ENCODE data around the gene ACSL4.
A peak's percentile ranks its signal among the peaks of the same experiment; 100 is the strongest.
"Not testable (repeated sequence)": the region's sequence is repeated elsewhere in the genome, so short reads cannot be mapped to it uniquely, and the experiment has no call there.

ACSL4 gene

GRCh38 chrX:109684136-109684535 is 48.9 kb downstream of the ACSL4 start:
- no peak overlapping the region for H3K4me3 ChIP-seq (ENCODE audit: low read depth, low read length)
- peak; percentile 9 for DNase-seq (ENCODE audit: low read depth)

GRCh38 chrX:109681475-109682081 is 51.5 kb downstream of the ACSL4 start:
- DNase-seq (ENCODE audit: low read depth): no peak
- no peak overlapping the region for H3K4me3 ChIP-seq (ENCODE audit: low read depth, low read length)

GRCh38 chrX:109679820-109680219 is 53.2 kb downstream of the ACSL4 start:
- no peak for DNase-seq (ENCODE audit: low read depth)
- H3K4me3 ChIP-seq (ENCODE audit: low read depth, low read length): no peak overlapping the region

- no peak for DNase-seq (ENCODE audit: low read depth)
- no peak overlapping the region for H3K4me3 ChIP-seq (ENCODE audit: low read depth, low read length)
Measured at GRCh38 chrX:109672239-109672638, 60.8 kb downstream of the ACSL4 start.

- not testable (repeated sequence) for DNase-seq (ENCODE audit: low read depth); H3K4me3 ChIP-seq (ENCODE audit: low read depth, low read length)
Measured at GRCh38 chrX:109671170-109671569, 61.9 kb downstream of the ACSL4 start.

GRCh38 chrX:109667986-109668385 is 65.1 kb downstream of the ACSL4 start:
- no peak for DNase-seq (ENCODE audit: low read depth)
- no peak overlapping the region for H3K4me3 ChIP-seq (ENCODE audit: low read depth, low read length)

- no peak for DNase-seq (ENCODE audit: low read depth)
- H3K4me3 ChIP-seq (ENCODE audit: low read depth, low read length): no peak overlapping the region
Measured at GRCh38 chrX:109660435-109661143, 72.5 kb downstream of the ACSL4 start.

GRCh38 chrX:109658391-109658790 is 74.7 kb downstream of the ACSL4 start:
- no peak for DNase-seq (ENCODE audit: low read depth)
- H3K4me3 ChIP-seq (ENCODE audit: low read depth, low read length): no peak overlapping the region

GRCh38 chrX:109657364-109657763 is 75.7 kb downstream of the ACSL4 start:
- H3K4me3 ChIP-seq (ENCODE audit: low read depth, low read length); DNase-seq (ENCODE audit: low read depth): not testable (repeated sequence)

- DNase-seq (ENCODE audit: low read depth): no peak
Measured at GRCh38 chrX:109656774-109657173, 76.3 kb downstream of the ACSL4 start.

GRCh38 chrX:109655502-109656201 is 77.4 kb downstream of the ACSL4 start:
- no peak for DNase-seq (ENCODE audit: low read depth)
- no peak overlapping the region for H3K4me3 ChIP-seq (ENCODE audit: low read depth, low read length)

More at GRCh38 chrX:109656774-109657173, 76.3 kb downstream of the ACSL4 start:
- no peak overlapping the region for H3K4me3 ChIP-seq (ENCODE audit: low read depth, low read length)

GRCh38 chrX:109654516-109655109 is 78.4 kb downstream of the ACSL4 start:
- no peak for DNase-seq (ENCODE audit: low read depth)
- no peak overlapping the region for H3K4me3 ChIP-seq (ENCODE audit: low read depth, low read length)

- not testable (repeated sequence) for DNase-seq (ENCODE audit: low read depth); H3K4me3 ChIP-seq (ENCODE audit: low read depth, low read length)
Measured at GRCh38 chrX:109644671-109645070, 88.4 kb downstream of the ACSL4 start.

- no peak overlapping the region for H3K4me3 ChIP-seq (ENCODE audit: low read depth, low read length)
- DNase-seq (ENCODE audit: low read depth): no peak
Measured at GRCh38 chrX:109643687-109644086, 89.4 kb downstream of the ACSL4 start.

- DNase-seq (ENCODE audit: low read depth): no peak
- H3K4me3 ChIP-seq (ENCODE audit: low read depth, low read length): no peak overlapping the region
Measured at GRCh38 chrX:109638158-109638557, 94.9 kb downstream of the ACSL4 start.

- DNase-seq (ENCODE audit: low read depth); H3K4me3 ChIP-seq (ENCODE audit: low read depth, low read length): not testable (repeated sequence)
Measured at GRCh38 chrX:109637477-109637876, 95.6 kb downstream of the ACSL4 start.

GRCh38 chrX:109635146-109635545 is 97.9 kb downstream of the ACSL4 start:
- DNase-seq (ENCODE audit: low read depth): no peak
- no peak overlapping the region for H3K4me3 ChIP-seq (ENCODE audit: low read depth, low read length)

GRCh38 chrX:109632906-109633504 is 100.1 kb downstream of the ACSL4 start:
- H3K4me3 ChIP-seq (ENCODE audit: low read depth, low read length): no peak overlapping the region
- no peak for DNase-seq (ENCODE audit: low read depth)

- no peak for DNase-seq (ENCODE audit: low read depth)
- no peak overlapping the region for H3K4me3 ChIP-seq (ENCODE audit: low read depth, low read length)
Measured at GRCh38 chrX:109629310-109629709, 103.7 kb downstream of the ACSL4 start.

- H3K4me3 ChIP-seq (ENCODE audit: low read depth, low read length): no peak overlapping the region
- DNase-seq (ENCODE audit: low read depth): no peak
Measured at GRCh38 chrX:109626637-109627036, 106.4 kb downstream of the ACSL4 start.
